Measurements from ENCODE around the gene PDGFB.

Gene PDGFB

GRCh38 chr22:39205344-39206021 is 39.3 kb downstream of the PDGFB start:
- H3K27me3 ChIP-seq (ENCODE audit: low read depth, low read length): peaks cover 8% of the 10 kb centered on the region; the same call in 1 of the 2 replicates
- H3K4me2 ChIP-seq (ENCODE audit: low read length): no peak overlapping the region
- H3K27ac ChIP-seq (ENCODE audit: low read length): no peak overlapping the region

GRCh38 chr22:39204216-39204615 is 40.6 kb downstream of the PDGFB start:
- no peak overlapping the region for H3K4me3 ChIP-seq (ENCODE audit: low read length)
- H3K36me3 ChIP-seq (replicated peaks; ENCODE audit: low read depth, low read length): no peaks in the 10 kb centered on the region
- no peak overlapping the region for H3K4me2 ChIP-seq (ENCODE audit: low read length)
- H3K4me1 ChIP-seq (ENCODE audit: low read length): no peaks in the 10 kb centered on the region
- no peak overlapping the region for H3K9ac ChIP-seq (ENCODE audit: low read length)
- peaks cover 8% of the 10 kb centered on the region; the same call in 1 of the 2 replicates for H3K27me3 ChIP-seq (ENCODE audit: low read depth, low read length)
- H3K9me3 ChIP-seq (ENCODE audit: insufficient read depth, low read length): no peaks in the 10 kb centered on the region
- H3K79me2 ChIP-seq (ENCODE audit: low read length): no peaks in the 10 kb centered on the region
- H4K20me1 ChIP-seq (ENCODE audit: insufficient read depth, low read length): no peaks in the 10 kb centered on the region
- H2AFZ ChIP-seq (ENCODE audit: low read depth, low read length): no peak overlapping the region
- TF ChIP-seq CTCF (IDR thresholded peaks at IDR 0.05; ENCODE audit: low read depth, low read length) (no peak), EZH2phosphoT487 (IDR thresholded peaks at IDR 0.05; ENCODE audit: low read depth) (no peak)
- no peak overlapping the region for H3K27ac ChIP-seq (ENCODE audit: low read length)

More at GRCh38 chr22:39205344-39206021, 39.3 kb downstream of the PDGFB start:
- Histone ChIP-seq H3K4me1 (ENCODE audit: low read length) (no peaks in the 10 kb centered on the region), H3K4me3 (ENCODE audit: low read length) (no peak overlapping the region), H3K9me3 (ENCODE audit: insufficient read depth, low read length) (no peaks in the 10 kb centered on the region), H3K9ac (ENCODE audit: low read length) (no peak overlapping the region), H2AFZ (ENCODE audit: low read depth, low read length) (no peak overlapping the region), H4K20me1 (ENCODE audit: insufficient read depth, low read length) (no peaks in the 10 kb centered on the region), H3K79me2 (ENCODE audit: low read length) (no peaks in the 10 kb centered on the region), H3K36me3 (replicated peaks; ENCODE audit: low read depth, low read length) (no peaks in the 10 kb centered on the region)
- TF ChIP-seq EZH2phosphoT487 (IDR thresholded peaks at IDR 0.05; ENCODE audit: low read depth) (no peak), CTCF (IDR thresholded peaks at IDR 0.05; ENCODE audit: low read depth, low read length) (no peak)

- H4K20me1 ChIP-seq (ENCODE audit: insufficient read depth, low read length): no peaks in the 10 kb centered on the region
- TF ChIP-seq CTCF (IDR thresholded peaks at IDR 0.05; ENCODE audit: low read depth, low read length) (no peak), EZH2phosphoT487 (IDR thresholded peaks at IDR 0.05; ENCODE audit: low read depth) (no peak)
- H3K4me1 ChIP-seq (ENCODE audit: low read length): no peaks in the 10 kb centered on the region
- H3K27ac ChIP-seq (ENCODE audit: low read length): no peak overlapping the region
- H3K79me2 ChIP-seq (ENCODE audit: low read length): no peaks in the 10 kb centered on the region
- H3K36me3 ChIP-seq (replicated peaks; ENCODE audit: low read depth, low read length): no peaks in the 10 kb centered on the region
- no peak overlapping the region for H2AFZ ChIP-seq (ENCODE audit: low read depth, low read length)
- no peak overlapping the region for H3K4me3 ChIP-seq (ENCODE audit: low read length)
- no peak overlapping the region for H3K9ac ChIP-seq (ENCODE audit: low read length)
- 0 out of 2 replicates have a peak, but pooled peaks cover 6% of the 10 kb centered on the region for H3K27me3 ChIP-seq (ENCODE audit: low read depth, low read length)
- H3K4me2 ChIP-seq (ENCODE audit: low read length): no peak overlapping the region
- peaks cover 6% of the 10 kb centered on the region; the same call in 1 of the 2 replicates for H3K9me3 ChIP-seq (ENCODE audit: insufficient read depth, low read length)
Measured at GRCh38 chr22:39197578-39197977, 47.2 kb downstream of the PDGFB start.

GRCh38 chr22:39194098-39194497 is 50.7 kb downstream of the PDGFB start:
- Histone ChIP-seq H3K9me3 (ENCODE audit: insufficient read depth, low read length) (peaks cover 6% of the 10 kb centered on the region; the same call in 1 of the 2 replicates), H3K79me2 (ENCODE audit: low read length) (no peaks in the 10 kb centered on the region), H3K4me3 (ENCODE audit: low read length) (no peak overlapping the region), H3K9ac (ENCODE audit: low read length) (no peak overlapping the region), H4K20me1 (ENCODE audit: insufficient read depth, low read length) (no peaks in the 10 kb centered on the region), H3K4me1 (ENCODE audit: low read length) (no peaks in the 10 kb centered on the region), H3K27me3 (ENCODE audit: low read depth, low read length) (peaks cover 11% of the 10 kb centered on the region; the same call in 1 of the 2 replicates), H3K36me3 (replicated peaks; ENCODE audit: low read depth, low read length) (no peaks in the 10 kb centered on the region), H3K4me2 (ENCODE audit: low read length) (no peak overlapping the region), H3K27ac (ENCODE audit: low read length) (no peak overlapping the region), H2AFZ (ENCODE audit: low read depth, low read length) (no peak overlapping the region)
- TF ChIP-seq EZH2phosphoT487 (IDR thresholded peaks at IDR 0.05; ENCODE audit: low read depth): no peak
- TF ChIP-seq CTCF (IDR thresholded peaks at IDR 0.05; ENCODE audit: low read depth, low read length): no peak
